Chondrocyte (in vitro differentiated cells): Measurements from ENCODE around the gene KCNH8. TPM values are rescaled to one million over a fixed set of nuclear protein-coding genes. Genes with fewer than 3 reads are reported as not detected.

Source experiments
- DNase-seq: peaks from one replicate; pipeline ENCODE4 v3.0.0; 2021; ENCODE audit warnings: mixed read lengths, low spot score
- H3K27ac Mint-ChIP-seq: one replicate; pipeline ENCODE4 v1.8.0; 2021; ENCODE audit warnings: mild to moderate bottlenecking, moderate library complexity, mixed read lengths; ENCODE audit not compliant: unreplicated experiment
- H3K27me3 Mint-ChIP-seq: 2 replicates; pipeline ENCODE4 v1.8.0; 2021; ENCODE audit warnings: low read depth, mixed read lengths
- H3K36me3 Mint-ChIP-seq: 2 replicates; pipeline ENCODE4 v1.8.0; 2021; ENCODE audit warnings: low read depth, mixed read lengths
- H3K4me1 Mint-ChIP-seq: 2 replicates; pipeline ENCODE4 v1.8.0; 2021; ENCODE audit warnings: low read depth, mild to moderate bottlenecking, mixed read lengths
- H3K4me3 Mint-ChIP-seq: one replicate; pipeline ENCODE4 v1.8.0; 2021; ENCODE audit warnings: mild to moderate bottlenecking, moderate library complexity, mixed read lengths; ENCODE audit not compliant: unreplicated experiment
- H3K9me3 Mint-ChIP-seq: 2 replicates; pipeline ENCODE4 v1.8.0; 2021; ENCODE audit warnings: low read depth, mixed read lengths
- CTCF ChIP-seq: fragments of 200-600 bp; sonication (generic); IDR thresholded peaks from 2 replicates; pipeline ENCODE4 v1.5.0; 2021; ENCODE audit warnings: antibody characterized with exemption, mild to moderate bottlenecking, moderate library complexity
- total RNA-seq: library from RNA; stranded (reverse); gene quantifications from 3 replicates; pipeline ENCODE4 v1.2.1, GENCODE V29; 2021

KCNH8 gene
- total RNA-seq, 1 donor from 2014 or later: not detected

GRCh38 chr3:19106307-19106706, 42.0 kb upstream of the KCNH8 start:
- Mint-ChIP-seq H3K27me3 (no peaks in the 10 kb centered on the region), H3K4me3 (no peak overlapping the region)

GRCh38 chr3:19107719-19108118, 40.6 kb upstream of the KCNH8 start:
- no peaks in the 10 kb centered on the region for H3K4me1 Mint-ChIP-seq

More at GRCh38 chr3:19106307-19106706, 42.0 kb upstream of the KCNH8 start:
- Mint-ChIP-seq H3K36me3 (no peaks in the 10 kb centered on the region), H3K4me1 (no peaks in the 10 kb centered on the region), H3K9me3 (no peaks in the 10 kb centered on the region), H3K27ac (no peak overlapping the region)
- no peak for TF ChIP-seq CTCF
- no peak for DNase-seq

GRCh38 chr3:19110335-19110895, 37.9 kb upstream of the KCNH8 start:
- Mint-ChIP-seq H3K36me3 (no peaks in the 10 kb centered on the region), H3K4me3 (no peak overlapping the region), H3K4me1 (no peaks in the 10 kb centered on the region), H3K27me3 (no peaks in the 10 kb centered on the region), H3K9me3 (no peaks in the 10 kb centered on the region), H3K27ac (no peak overlapping the region)
- TF ChIP-seq CTCF: no peak
- DNase-seq: no peak

More at GRCh38 chr3:19107719-19108118, 40.6 kb upstream of the KCNH8 start:
- DNase-seq: no peak
- Mint-ChIP-seq H3K9me3 (no peaks in the 10 kb centered on the region), H3K4me3 (no peak overlapping the region), H3K27ac (no peak overlapping the region), H3K27me3 (no peaks in the 10 kb centered on the region), H3K36me3 (no peaks in the 10 kb centered on the region)
- no peak for TF ChIP-seq CTCF

- H3K27me3 Mint-ChIP-seq: no peaks in the 10 kb centered on the region
- no peak overlapping the region for H3K4me3 Mint-ChIP-seq
- no peaks in the 10 kb centered on the region for H3K4me1 Mint-ChIP-seq
- peaks cover 13% of the 10 kb centered on the region for H3K9me3 Mint-ChIP-seq
- no peak overlapping the region for H3K27ac Mint-ChIP-seq
- H3K36me3 Mint-ChIP-seq: no peaks in the 10 kb centered on the region
- DNase-seq: no peak
- TF ChIP-seq CTCF: no peak
Measured at GRCh38 chr3:19114461-19114860, 33.8 kb upstream of the KCNH8 start.

GRCh38 chr3:19116239-19116638, 32.1 kb upstream of the KCNH8 start:
- no peak for DNase-seq
- no peak overlapping the region for H3K27ac Mint-ChIP-seq
- no peaks in the 10 kb centered on the region for H3K27me3 Mint-ChIP-seq
- TF ChIP-seq CTCF: no peak
- H3K4me1 Mint-ChIP-seq: no peaks in the 10 kb centered on the region
- no peaks in the 10 kb centered on the region for H3K36me3 Mint-ChIP-seq
- H3K9me3 Mint-ChIP-seq: peaks cover 14% of the 10 kb centered on the region
- no peak overlapping the region for H3K4me3 Mint-ChIP-seq
